ENCODE data around the gene CLEC6A.

- TF ChIP-seq TAF1 (IDR thresholded peaks at IDR 0.05; ENCODE audit: borderline replicate concordance, insufficient read depth, low read length) (no peak), POLR2AphosphoS5 (IDR thresholded peaks at IDR 0.05; ENCODE audit: low read depth, low read length) (no peak)
Observed at GRCh38 chr12:8499616-8500015, 43.9 kb downstream of the CLEC6A start.
